ES-I3 (cell line): ENCODE data around the gene CRK.
A peak's percentile ranks its signal among the peaks of the same experiment; 100 is the strongest.
"Not testable (repeated sequence)": the region's sequence is repeated elsewhere in the genome, so short reads cannot be mapped to it uniquely, and the experiment has no call there.

Experiments used
- H3K36me3 ChIP-seq: 2 replicates; pipeline ENCODE4 v1.6.1; 2013; ENCODE audit warnings: mild to moderate bottlenecking, low read length, control low read depth, moderate library complexity; ENCODE audit not compliant: insufficient read depth
- H3K4me1 ChIP-seq: 2 replicates; pipeline ENCODE4 v1.6.1; 2013; ENCODE audit warnings: mild to moderate bottlenecking, control low read depth, low read length; ENCODE audit not compliant: insufficient read depth
- H3K9ac ChIP-seq: 2 replicates; pipeline ENCODE4 v1.6.1; 2013; ENCODE audit warnings: low read depth, mild to moderate bottlenecking, low read length, moderate library complexity
- H3K9me3 ChIP-seq: 2 replicates; pipeline ENCODE4 v1.6.1; 2013; ENCODE audit warnings: mild to moderate bottlenecking, low read length, moderate library complexity; ENCODE audit not compliant: control insufficient read depth, insufficient read depth

The CRK gene

DNA sequence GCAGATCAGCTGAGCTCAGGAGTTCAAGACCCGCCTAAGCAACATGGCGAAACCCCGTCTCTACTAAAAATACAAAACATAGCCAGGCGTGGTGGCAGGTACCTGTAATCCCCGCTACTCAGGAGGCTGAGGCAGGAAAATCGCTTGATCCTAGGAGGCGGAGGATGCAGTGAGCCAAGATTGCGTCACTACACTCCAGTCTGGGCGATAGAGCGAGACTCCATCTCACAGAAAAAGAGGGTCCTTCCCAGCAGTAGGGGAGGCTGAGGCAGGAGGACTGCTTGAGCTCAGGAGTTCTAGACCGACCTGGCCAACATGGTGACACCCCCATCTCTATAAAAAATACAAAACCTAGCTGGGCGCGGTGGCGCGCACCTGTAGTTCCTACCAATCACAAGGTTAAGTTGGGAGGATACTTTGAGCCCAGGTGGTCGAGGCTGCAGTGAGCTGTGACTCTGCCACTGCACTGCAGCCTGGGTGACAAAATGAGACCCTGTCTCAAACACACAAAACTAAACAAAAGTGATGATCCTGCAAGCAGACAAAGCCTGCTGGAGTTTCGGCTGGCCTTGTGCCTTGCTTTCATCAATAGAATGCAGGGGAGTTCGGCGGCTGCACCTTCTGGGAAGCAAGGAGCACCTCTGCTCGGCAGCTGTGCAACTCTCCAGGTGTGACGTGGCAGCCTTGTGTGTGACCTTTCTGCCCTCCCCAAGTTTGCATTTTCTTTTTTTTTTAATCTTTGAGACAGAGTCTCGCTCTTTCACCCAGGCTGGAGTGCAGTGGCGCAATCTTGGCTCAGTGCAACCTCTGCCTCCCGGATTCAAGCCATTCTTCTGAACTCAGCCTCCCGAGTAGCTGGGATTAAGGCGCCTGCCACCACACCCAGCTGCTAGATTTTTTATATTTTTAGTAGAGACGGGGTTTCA lies 43.6 kb downstream of the CRK start:
- no peaks in the 10 kb centered on the region for H3K36me3 ChIP-seq
- H3K4me1 ChIP-seq: no peaks in the 10 kb centered on the region
- no peaks in the 10 kb centered on the region for H3K9me3 ChIP-seq
- H3K9ac ChIP-seq: no peak overlapping the region

DNA sequence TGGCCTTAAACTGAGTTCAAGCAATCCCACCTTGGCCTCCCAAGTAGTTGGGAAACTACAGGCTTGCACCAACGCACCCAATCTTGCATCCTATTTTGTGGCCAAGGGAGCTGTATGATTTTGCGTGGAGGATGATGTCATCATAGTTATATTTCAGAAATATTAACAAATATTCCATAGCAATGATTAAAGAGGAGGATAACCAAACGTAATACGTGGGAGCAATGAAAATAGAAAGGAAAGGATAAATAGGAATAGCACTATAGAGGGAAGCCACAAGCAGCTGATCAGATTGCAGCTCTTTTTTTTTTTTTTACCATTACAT lies 53.8 kb downstream of the CRK start:
- Histone ChIP-seq H3K9me3 (no peaks in the 10 kb centered on the region), H3K36me3 (no peaks in the 10 kb centered on the region), H3K9ac (no peak overlapping the region), H3K4me1 (peaks cover 6% of the 10 kb centered on the region)

DNA sequence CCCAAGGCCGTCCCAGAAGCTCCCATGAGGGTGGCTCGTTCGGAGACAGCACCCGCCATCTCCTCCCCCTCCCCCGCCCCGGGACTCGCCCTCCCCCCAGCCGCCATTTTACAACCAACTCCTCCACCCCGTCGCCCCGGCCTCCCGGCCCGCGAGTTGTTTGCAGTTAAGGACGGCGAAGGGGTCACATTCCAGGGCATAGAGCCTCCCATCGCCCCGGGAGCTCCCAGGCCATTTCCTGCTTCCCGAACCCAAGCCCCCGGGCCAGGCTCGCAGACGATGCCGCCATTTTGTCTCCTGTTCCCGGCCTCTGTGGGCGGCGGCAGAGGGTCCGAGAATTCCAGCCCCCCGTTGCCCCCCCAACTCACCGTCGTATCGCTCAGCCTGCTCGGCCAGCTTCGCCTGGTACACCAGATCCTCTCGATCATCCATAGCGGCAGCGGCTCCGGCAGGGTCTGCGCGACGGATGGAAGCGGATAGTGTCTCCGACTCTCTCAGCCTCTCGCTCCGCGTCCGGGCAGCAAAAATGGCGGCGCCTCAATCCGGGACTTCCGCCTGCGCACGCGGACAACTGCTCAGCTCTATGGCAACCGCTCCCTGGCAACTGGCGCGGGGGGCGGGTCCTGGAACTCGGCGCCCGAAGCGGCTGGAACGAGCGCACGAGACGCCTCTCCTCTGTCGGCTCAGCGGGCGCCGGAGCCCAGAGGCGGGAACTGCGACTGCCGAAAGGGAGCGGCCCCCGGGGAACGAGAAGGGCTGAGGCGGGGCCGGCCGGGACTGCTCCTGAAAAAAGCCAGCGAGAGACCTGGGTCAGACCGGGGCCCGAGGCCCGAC lies 56.1 kb downstream of the CRK start, which contains the start of gene YWHAE:
Gene YWHAE (minus strand): TSS at position 544 of the 834 bp plus-strand sequence. CDS start 112 bp downstream, at position 432.
- H3K36me3 ChIP-seq: no peaks in the 10 kb centered on the region
- H3K4me1 ChIP-seq: peaks cover 6% of the 10 kb centered on the region
- H3K9ac ChIP-seq: peak within 1 kb of the TSS; percentile 96
- no peaks in the 10 kb centered on the region for H3K9me3 ChIP-seq

DNA sequence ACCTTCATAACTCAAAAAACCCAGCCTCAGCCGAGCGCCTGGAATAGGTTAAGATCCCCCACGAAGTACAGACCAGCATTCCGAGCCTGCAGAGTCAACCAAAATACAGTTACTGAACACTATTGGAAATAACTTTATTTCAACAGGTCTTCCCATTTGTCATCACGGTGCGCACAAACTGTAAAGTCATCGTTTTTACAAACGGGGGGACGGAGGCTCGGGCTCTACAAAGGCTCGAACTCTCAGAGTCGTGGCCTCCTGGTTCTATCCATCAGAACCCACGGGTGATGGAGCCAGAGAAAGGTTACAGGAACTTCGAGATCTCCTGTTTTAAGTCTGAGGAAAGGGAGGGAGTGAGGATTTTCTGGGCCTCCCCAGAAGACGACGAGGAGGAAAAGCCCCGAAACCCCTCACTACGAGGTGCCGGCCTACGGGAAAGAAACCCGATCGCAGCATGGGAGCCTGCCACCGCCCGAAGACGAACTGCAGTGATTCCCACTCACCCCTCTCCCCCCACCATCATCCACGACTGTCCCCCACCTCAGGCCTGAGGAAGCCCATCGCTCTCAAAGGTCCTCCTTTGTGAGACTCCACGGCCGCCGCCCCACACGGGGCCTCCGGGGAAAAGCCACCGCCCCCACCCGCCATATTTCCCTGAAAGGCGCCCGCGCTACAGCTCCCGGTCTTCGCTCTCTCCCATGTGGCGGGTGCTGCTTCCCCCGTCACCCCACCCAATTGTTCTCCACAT lies 56.9 kb downstream of the CRK start:
- H3K9ac ChIP-seq: peak overlapping the region; percentile 96
- no peaks in the 10 kb centered on the region for H3K36me3 ChIP-seq
- H3K4me1 ChIP-seq: peaks cover 7% of the 10 kb centered on the region
- H3K9me3 ChIP-seq: no peaks in the 10 kb centered on the region

DNA sequence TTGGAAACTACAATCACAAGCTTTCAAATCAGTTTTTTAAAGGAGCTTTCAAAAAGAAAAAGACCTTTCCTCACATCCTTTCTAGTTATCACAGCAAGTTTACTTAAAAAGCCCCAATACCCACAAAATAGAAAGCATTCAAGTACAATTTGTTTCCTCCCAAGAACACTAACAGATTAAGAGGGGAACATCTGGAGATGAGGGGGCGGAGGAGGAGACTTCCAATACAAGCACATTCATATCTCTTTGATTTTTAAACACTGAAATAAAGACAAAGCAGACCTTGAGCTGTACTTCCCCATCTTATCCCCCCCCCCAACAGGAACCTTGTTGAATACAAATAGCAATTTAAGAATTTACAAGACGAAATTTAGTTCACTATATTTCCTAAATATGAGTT lies 58.0 kb downstream of the CRK start:
- Histone ChIP-seq H3K9me3 (no peaks in the 10 kb centered on the region), H3K36me3 (no peaks in the 10 kb centered on the region), H3K9ac (peak overlapping the region; percentile 96), H3K4me1 (peaks cover 10% of the 10 kb centered on the region)

DNA sequence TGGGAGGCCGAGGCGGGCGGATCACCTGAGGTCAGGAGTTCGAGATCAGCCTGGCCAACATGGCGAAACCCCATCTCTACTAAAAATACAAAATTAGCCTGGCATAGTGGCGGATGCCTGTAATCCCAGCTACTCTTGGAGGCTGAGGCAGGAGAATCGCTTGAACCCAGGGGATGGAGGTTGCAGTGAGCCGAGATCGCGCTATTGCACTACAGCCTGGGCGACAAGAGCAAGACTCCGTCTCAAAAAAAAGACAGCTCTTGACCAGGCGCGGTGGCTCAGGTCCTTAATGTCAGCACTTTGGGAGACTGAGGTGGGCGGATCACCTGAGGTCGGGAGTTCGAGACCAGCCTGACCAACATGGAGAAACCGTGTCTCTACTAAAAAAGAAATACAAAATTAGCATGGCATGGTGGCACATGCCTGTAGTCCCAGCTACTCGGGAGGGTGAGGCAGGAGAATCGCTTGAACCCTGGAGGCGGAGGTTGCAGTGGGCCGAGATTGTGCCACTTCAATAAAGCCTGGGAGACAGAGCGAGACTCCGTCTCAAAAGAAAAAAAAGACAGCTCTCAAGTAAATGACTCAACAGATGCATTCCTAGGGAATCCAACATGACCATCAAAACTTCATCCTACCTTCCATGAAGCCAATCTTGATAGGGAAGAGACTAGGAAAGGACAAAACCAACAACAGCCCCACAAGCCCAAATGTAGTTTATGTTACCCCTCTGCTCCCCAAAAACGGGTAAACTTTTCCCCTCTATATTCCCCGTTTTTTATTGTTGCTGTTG lies 60.0 kb downstream of the CRK start:
- H3K9ac ChIP-seq, H3K9me3 ChIP-seq, H3K36me3 ChIP-seq: not testable (repeated sequence)
- H3K4me1 ChIP-seq: peaks cover 17% of the 10 kb centered on the region

DNA sequence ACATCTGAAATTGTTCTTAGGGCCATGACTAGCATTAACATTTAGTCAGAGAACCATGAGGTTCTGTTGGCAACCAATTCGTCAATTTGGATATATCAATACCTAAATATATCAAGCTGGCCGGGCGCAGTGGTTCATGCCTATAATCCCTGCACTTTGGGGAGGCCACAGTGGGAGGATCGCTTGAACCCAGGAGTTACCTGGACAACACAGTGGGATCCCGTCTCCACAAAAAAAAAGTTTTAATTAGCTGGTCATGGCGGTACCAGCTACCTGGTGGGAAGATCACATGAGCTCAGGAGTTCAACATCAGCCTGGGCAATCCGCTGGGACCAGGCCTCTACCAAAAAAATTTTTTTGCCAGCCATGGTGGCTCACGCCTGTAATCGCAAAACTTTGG lies 64.5 kb downstream of the CRK start:
- no peaks in the 10 kb centered on the region for H3K36me3 ChIP-seq
- peaks cover 23% of the 10 kb centered on the region for H3K4me1 ChIP-seq
- H3K9me3 ChIP-seq: no peaks in the 10 kb centered on the region
- H3K9ac ChIP-seq: no peak overlapping the region

DNA sequence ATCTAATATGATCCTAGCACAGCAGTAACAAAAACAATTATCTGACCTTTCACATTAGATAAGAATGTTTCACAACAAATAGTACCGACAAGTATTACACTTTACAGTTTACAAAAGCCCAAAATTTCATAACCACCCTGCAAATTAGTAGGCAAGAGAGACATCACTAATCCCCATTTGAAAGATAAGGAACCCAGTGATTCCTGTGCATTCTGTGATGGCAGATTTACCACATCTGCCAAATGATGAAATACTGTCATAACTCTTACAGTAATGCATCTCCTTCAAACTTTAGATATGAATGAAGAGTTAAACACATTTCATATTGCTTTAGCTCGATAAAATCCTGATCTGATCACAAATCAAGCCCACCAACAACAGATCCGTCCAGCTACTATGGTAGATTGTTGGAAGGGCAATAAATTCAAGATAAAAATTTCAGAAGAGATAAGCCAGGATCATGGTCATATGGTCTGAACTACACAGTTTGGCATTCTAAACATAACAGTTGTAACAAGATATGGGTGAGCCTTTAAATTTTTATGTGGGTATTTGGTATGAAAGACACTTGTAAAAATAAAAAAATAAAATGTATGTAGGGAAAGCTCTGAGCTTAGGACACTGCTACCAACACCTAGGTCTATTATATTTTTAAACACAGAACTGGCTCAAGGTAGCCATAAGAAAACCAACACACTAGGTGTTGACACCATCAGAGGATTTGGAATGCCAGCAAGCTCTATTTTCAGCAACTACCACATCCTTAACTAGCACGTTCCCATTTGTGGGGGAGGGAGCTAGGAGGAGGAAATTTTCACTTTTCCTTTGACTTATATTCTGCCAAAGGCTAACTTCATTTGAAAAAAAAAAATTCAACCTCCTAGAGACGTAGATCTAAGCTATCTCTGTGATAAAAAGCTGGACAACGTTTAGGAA lies 65.3 kb downstream of the CRK start:
- H3K9ac ChIP-seq: no peak overlapping the region
- H3K4me1 ChIP-seq: peaks cover 32% of the 10 kb centered on the region
- H3K9me3 ChIP-seq: no peaks in the 10 kb centered on the region
- H3K36me3 ChIP-seq: no peaks in the 10 kb centered on the region

DNA sequence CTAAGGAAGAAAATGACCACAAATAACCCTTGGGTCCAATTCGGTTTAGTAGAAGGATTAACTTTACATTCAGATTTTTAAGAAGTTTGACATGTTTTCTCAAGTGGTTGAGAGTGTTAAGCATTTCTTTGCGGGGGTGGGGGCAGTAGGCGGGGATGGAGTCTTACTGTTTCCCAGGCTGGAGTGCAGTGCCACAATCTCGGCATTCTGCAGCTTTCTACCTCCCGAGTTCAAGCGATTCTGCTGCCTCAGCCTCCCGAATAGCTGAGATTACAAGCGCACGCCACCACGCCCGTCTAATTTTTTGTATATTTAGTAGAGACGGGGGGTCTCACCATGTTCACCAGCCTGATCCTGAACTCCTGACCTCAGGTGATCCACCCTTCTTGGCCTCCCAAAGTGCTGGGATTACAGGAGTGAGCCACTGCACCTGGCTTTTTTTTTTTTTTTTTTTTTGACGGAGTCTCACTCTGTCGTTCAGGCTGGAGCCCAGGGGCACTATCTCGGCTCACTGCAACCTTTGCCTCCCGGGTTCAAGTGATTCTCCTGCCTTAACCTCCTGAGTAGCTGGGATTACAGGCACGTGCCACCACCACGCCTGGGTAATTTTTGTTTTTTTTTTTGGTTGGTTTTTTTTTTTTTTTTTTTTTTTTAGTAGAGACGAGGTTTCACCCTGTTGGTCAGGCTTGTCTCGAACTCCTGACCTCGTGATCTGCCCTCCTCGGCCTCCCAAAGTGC lies 68.4 kb downstream of the CRK start:
- H3K36me3 ChIP-seq, H3K9ac ChIP-seq, H3K9me3 ChIP-seq: not testable (repeated sequence)
- peaks cover 31% of the 10 kb centered on the region for H3K4me1 ChIP-seq

DNA sequence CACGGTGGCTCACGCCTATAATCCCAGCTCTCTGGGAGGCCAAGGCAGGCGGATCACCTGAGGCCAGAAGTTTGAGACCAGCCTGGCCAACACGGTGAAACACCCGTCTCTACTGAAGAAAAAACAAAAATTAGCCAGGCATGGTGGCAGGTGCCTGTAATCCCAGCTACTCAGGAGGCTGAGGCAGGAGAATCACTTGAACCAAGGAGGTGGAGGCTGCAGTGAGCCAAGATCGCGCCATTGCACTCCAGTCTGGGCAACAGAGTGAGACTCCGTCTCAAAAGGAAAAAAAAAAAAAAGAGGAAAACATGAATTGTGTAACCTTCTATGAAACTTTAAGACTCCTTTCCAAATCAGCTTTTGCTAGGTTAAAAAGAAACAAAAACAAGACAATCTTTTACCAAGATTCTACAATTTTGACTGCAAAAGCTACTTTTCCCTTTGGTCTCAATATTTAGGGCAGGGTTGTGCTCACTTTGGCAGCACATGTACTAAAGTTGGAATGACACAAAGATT lies 69.3 kb downstream of the CRK start:
- peaks cover 31% of the 10 kb centered on the region for H3K4me1 ChIP-seq
- H3K36me3 ChIP-seq, H3K9ac ChIP-seq, H3K9me3 ChIP-seq: not testable (repeated sequence)

DNA sequence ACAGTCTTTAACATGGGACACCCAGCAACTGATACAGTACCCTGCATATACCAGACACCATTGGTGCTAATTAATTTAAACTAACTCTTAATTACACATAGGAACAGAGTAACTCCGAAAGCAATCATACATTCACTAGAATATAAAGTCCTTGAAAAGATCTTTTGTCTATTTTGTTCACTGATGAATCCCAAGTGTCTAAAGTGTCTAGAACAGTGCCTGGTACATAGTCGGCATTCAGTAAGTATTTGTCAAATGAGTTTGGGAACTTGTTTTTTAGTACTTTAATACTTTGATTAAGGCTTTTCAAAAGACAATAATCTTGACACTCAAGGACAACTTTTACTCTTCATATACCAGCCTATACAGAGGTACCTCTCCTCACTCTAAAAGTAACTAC lies 69.8 kb downstream of the CRK start:
- peaks cover 26% of the 10 kb centered on the region for H3K4me1 ChIP-seq
- no peaks in the 10 kb centered on the region for H3K36me3 ChIP-seq
- no peaks in the 10 kb centered on the region for H3K9me3 ChIP-seq
- no peak overlapping the region for H3K9ac ChIP-seq

DNA sequence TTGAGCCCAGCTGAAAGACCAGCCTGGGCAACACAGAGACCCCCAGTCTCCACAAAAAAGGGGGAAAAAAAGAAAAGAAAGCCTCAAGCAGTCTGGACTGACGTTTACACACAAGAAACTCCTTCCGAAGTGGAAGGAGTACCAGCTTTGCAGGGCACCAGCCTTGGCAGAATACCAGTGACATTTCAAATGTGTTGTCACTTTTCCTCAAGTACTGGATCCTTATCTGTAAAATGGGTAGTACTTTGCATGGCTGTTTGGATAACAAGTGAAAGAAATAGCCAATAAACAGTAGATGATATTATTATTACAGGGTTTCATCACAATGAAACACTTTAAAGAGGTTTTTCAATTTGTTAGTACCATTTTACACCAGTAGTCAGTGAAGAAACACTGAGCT lies 70.2 kb downstream of the CRK start:
- Histone ChIP-seq H3K9ac (no peak overlapping the region), H3K36me3 (no peaks in the 10 kb centered on the region), H3K9me3 (no peaks in the 10 kb centered on the region), H3K4me1 (peaks cover 22% of the 10 kb centered on the region)
